UCSD-AML1 (cell line): ENCODE data around the gene RND1.

Experiments used
- DNase-seq: peaks from one replicate; lab custom pipeline; 2025; ENCODE audit not compliant: unreplicated experiment; lab: John Stamatoyannopoulos, UW

The RND1 gene

DNA sequence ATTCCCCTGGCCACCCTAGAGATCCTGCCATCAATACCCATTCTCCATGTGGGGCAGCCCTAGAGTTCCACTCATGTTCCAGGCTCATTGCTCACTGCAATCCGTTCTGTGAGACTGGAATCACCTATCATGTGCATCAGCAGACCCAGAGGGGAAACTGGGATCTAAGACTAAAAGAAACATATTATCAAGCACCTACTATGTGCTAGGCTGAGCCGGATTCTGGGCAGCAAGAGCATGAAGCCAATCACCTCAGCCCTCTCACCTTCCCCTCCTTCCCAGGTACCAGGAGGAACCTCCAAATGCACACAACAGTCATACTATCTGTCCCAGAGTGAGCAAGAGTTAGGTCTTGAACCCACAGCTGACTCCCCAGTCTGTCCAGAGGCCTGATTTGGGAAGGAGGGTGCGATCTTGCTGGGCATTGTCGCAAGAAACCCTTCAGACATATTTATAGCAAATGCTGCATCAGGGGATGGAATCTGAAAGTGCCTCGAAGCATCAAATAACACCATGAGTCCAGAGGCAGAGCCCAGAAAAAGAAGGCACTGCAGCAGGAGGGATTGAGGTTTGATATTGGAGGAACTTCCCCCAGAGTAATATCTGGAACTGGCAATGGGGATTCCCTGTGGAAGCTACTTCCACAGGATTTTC lies 54.1 kb downstream of the RND1 start:
- DNase-seq: no peak

DNA sequence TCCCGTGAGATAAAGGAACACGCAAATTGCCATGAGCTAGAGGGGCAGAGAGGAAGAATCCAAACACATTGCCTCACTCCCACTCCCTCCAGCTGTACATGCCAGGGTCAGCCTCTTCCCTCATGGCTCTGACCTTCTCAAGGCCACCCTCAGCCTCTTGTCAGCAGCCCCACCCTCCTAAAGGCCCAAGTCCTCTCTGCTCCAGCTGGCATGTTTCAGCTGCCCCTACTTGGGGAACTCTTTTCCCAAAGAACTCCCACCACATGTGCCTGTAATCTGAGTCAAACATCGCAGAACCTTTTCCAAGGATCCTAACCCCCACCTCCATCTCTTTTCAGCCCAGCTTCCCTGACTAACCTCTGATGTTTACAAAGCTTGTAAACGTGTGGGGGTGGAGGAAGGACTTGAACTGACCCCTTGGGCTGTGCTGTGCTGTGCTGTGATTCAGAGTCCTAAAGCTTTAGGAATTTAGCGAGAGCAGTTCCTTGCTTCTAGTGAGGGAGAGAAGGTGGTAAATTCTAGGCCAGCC lies 54.7 kb downstream of the RND1 start:
- no peak for DNase-seq

DNA sequence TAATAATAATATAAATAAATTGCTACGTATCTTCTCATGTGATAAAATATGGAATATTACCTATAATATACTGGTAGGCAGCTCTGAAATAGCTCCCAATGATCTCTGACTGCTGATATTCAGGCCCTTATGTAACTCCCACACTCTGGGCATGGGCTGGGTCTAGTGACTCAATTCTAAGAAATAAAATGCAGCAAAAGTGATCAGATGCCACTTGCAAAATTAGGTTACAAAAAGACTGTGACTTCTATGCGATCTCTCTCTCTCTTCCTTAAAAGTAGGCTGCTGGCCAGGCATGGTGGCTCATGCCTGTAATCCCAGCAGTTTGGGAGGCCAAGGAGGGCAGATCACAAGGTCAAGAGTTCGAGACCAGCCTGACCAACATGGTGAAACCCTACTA lies 57.7 kb downstream of the RND1 start:
- no peak for DNase-seq
